ENCODE results near the gene RB1. TPM values are rescaled to one million over a fixed set of nuclear protein-coding genes. Genes with fewer than 3 reads are reported as not detected.
"Not testable (repeated sequence)": the region's sequence is repeated elsewhere in the genome, so short reads cannot be mapped to it uniquely, and the experiment has no call there.

The RB1 gene
- polyA plus RNA-seq, 1 donor = 59.2 TPM

GRCh38 chr13:48410199-48410598, 106.6 kb downstream of the RB1 start:
- DNase-seq (ENCODE audit: low read depth) = no peak

GRCh38 chr13:48411147-48411794, 107.7 kb downstream of the RB1 start:
- no peak for DNase-seq (ENCODE audit: low read depth)

GRCh38 chr13:48411841-48412531, 108.4 kb downstream of the RB1 start:
- DNase-seq (ENCODE audit: low read depth) = no peak

GRCh38 chr13:48412881-48413351, 109.4 kb downstream of the RB1 start, which contains the start of gene LPAR6:
Gene LPAR6 (minus strand): TSS chr13:48413113. CDS start chr13:48412423, 690 bp downstream.
- DNase-seq (ENCODE audit: low read depth) = peak; percentile 76

GRCh38 chr13:48414501-48414900, 111.0 kb downstream of the RB1 start:
- no peak for DNase-seq (ENCODE audit: low read depth)

GRCh38 chr13:48415516-48415915, 112.0 kb downstream of the RB1 start:
- no peak for DNase-seq (ENCODE audit: low read depth)

GRCh38 chr13:48422003-48422402, 118.5 kb downstream of the RB1 start:
- DNase-seq (ENCODE audit: low read depth) = not testable (repeated sequence)

GRCh38 chr13:48424212-48424611, 120.7 kb downstream of the RB1 start:
- no peak for DNase-seq (ENCODE audit: low read depth)

- DNase-seq (ENCODE audit: low read depth) = no peak
These were observed 122.5 kb downstream of the RB1 start for GRCh38 chr13:48426052-48426451.

- not testable (repeated sequence) for DNase-seq (ENCODE audit: low read depth)
These were observed 123.3 kb downstream of the RB1 start for GRCh38 chr13:48426755-48427298.

- no peak for DNase-seq (ENCODE audit: low read depth)
These were observed 125.5 kb downstream of the RB1 start for GRCh38 chr13:48429036-48429435.

GRCh38 chr13:48429886-48430285, 126.3 kb downstream of the RB1 start:
- no peak for DNase-seq (ENCODE audit: low read depth)

GRCh38 chr13:48431431-48431830, 127.9 kb downstream of the RB1 start:
- no peak for DNase-seq (ENCODE audit: low read depth)

GRCh38 chr13:48431987-48432615, 128.6 kb downstream of the RB1 start:
- DNase-seq (ENCODE audit: low read depth) = no peak

- no peak for DNase-seq (ENCODE audit: low read depth)
These were observed 130.6 kb downstream of the RB1 start for GRCh38 chr13:48434200-48434599.

GRCh38 chr13:48436661-48437288, 133.2 kb downstream of the RB1 start:
- DNase-seq (ENCODE audit: low read depth) = no peak

- no peak for DNase-seq (ENCODE audit: low read depth)
These were observed 133.8 kb downstream of the RB1 start for GRCh38 chr13:48437371-48437770.

GRCh38 chr13:48443442-48444208, 140.1 kb downstream of the RB1 start:
- DNase-seq (ENCODE audit: low read depth) = no peak

GRCh38 chr13:48446464-48446863, 142.9 kb downstream of the RB1 start:
- DNase-seq (ENCODE audit: low read depth) = no peak

GRCh38 chr13:48448285-48448958, 144.9 kb downstream of the RB1 start:
- no peak for DNase-seq (ENCODE audit: low read depth)
